ENCODE measurements around the gene ILRUN. TPM values are rescaled to one million over a fixed set of nuclear protein-coding genes. Genes with fewer than 3 reads are reported as not detected.
"Not testable (repeated sequence)": the region's sequence is repeated elsewhere in the genome, so short reads cannot be mapped to it uniquely, and the experiment has no call there.

Gene ILRUN
- polyA plus RNA-seq: 10 to 100 TPM; 20.7 to 57.0 (median 55.3) TPM

DNA sequence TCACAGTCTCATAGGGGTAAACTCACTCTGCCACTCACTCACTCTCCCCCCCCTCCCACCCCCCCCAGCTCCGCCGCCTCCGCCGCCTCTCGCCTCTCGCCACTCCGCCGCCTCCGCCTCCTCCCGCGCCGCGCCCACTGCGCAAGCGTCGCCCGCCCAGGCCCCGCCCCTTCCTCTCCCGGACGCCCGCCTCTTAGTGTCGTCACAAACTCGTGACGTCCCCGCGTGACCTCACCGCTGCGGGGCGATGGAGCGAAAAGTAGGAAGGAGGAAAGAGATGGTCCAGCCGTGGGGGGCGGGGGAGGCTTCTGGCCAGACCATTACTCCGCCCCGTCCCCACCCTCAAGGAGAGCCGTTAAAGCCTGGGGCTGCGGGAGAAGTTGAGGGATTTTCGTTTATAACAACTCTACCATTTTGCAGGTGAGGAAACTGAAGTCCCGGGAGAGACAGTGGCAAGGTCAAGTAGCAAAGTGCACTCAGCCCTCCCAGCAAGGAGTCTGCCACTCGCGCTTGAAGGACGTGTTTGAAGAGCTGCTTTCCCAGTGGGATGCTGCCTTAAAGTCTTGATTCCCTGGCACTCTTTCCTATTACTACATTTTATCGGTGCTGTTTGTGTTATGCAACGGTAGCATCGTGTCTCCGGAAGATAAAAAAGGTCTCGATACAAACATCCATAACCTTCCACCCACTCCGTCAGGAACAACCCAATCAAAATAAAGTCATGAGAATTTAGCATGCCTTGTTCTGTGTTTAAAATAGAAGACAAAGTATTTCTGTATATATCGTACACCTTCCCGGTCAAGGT lies at the start of gene ILRUN:
ILRUN (minus strand) TSS at position 29 of the 805 bp plus-strand sequence. CDS start 164 bp downstream, outside the sequence.
- H3K27ac ChIP-seq (ENCODE audit: low read depth, low read length): peak within 1 kb of the TSS; percentile 25
- WGBS, 3 donors: 3 to 5% (median 4%) methylated on average over 28 to 48 of the region's 49 CpGs

DNA sequence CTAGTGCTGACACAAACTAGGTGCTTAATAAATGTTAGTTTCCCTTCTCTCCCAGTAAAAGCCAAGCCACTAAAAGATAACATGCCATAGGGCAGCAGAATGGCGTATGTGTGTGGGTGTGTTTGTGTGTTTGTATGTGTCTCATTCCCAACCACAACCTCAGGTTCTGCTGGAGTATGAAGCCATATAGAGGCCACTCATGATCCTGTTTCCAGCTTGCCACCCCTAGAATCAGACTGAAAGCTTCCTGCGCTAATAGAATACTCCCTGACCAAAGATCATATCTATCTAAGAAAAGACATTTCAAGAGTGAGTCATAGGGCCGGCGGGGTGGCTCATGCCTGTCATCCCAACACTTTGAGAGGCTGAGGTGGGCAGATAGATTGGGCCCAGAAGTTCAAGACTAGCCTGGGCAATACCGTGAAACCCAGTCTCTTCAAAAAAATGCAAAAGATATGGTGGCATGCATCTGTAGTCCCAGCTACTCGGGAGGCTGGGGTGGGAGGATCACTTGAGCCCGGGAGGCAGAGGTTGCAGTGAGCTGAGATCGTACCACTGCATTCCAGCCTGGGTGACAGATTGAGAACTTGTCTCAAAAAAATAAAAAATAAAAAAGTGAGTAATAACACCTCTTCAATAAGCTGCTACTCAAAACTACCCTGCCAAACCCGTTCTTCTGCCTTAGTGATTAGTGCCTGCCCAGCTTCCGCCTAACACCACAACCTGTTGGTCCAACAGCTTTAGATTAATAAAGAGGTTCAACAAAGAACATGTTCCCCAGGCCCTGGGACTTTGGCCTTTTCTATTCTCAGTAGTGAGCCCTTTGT lies 48.9 kb upstream of the ILRUN start:
- no peak overlapping the region for H3K27ac ChIP-seq (ENCODE audit: low read depth, low read length)
- WGBS, 3 donors: 51 to 88% (median 83%) methylated on average over 10 of the region's 10 CpGs

DNA sequence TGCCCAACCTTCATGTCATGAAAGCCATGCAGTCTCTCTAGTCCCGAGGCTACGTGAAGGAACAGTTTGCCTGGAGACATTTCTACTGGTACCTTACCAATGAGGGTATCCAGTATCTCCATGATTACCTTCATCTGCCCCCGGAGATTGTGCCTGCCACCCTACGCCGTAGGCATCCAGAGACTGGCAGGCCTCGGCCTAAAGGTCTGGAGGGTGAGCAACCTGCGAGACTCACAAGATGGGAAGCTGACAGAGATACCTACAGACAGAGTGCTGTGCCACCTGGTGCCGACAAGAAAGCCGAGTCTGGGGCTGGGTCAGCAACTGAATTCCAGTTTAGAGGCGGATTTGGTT lies 47.7 kb upstream of the ILRUN start:
- not testable (repeated sequence) for H3K27ac ChIP-seq (ENCODE audit: low read depth, low read length)
- WGBS, 3 donors: 92 to 93% (median 93%) methylated on average over 10 of the region's 10 CpGs

DNA sequence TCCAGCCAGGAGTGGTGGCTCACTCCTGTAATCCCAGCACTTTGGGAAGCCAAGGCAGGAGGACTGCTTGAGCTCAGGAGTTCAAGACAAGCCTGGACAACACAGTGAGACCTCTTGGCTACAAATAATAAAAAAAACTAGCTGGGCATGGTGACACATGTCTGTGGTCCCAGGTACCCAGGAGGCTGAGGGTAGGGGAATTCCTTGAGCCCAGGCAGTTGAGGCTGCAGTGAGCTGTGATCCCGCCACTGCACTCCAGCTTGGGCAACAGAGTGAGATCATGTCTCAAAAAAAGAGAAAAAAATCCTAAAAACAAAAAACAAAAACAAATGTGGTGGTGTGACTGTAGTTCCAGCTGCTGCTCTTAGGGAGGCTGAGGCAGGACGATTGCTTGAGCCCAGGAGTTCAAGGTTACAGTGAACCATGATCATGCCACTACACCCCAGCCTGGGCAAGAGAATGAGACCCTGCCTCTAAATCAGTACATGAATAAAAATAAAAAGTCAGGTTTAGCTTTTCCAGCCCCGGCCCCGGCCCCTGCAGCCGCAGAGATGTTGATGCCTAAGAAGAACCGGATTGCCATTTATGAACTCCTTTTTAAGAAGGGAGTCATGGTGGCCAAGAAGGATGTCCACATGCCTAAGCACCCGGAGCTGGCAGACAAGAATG lies 47.2 kb upstream of the ILRUN start:
- 83 to 90% (median 89%) methylated on average over 7 of the region's 7 CpGs for WGBS, 3 donors
- H3K27ac ChIP-seq (ENCODE audit: low read depth, low read length): no peak overlapping the region

DNA sequence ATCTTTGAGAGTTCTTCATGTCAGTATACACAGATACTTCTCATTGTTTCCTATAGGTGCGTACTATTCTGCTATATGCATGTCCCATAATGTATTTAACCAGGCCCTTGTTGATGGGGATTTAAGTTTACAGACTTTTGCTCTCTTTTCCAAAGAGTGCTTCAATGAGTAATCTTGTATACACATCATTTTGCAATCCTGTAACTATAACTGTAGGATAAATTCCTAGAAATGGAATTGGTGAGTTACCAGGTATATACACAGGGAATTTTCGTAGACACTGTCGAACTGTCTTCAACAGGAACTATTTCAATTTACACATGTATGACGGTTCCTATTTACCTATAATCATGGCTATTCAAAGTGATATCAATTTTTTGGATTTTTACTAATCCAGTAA lies 45.5 kb upstream of the ILRUN start:
- 87 to 95% (median 92%) methylated on average over 4 of the region's 4 CpGs for WGBS, 3 donors
- no peak overlapping the region for H3K27ac ChIP-seq (ENCODE audit: low read depth, low read length)

DNA sequence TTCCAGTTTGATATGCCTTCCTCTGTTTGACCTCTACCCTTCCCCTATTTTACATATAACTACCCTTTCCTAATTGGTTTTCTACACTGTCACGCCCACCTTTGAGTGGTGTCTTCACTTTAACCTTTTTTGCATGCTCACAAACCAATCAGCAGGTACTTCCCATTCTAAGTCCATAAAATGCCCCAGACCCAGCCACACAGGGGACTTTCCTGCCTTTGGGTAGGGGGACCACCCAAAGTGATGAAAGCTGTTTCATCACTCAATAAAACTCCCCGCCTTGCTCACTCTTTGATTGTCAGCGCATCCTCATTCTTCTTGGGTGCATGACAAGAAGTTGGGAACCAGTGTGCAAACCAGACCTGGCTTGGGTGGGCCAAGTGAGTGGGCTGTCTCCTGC lies 40.3 kb upstream of the ILRUN start:
- no peak overlapping the region for H3K27ac ChIP-seq (ENCODE audit: low read depth, low read length)
- 93 to 97% (median 96%) methylated on average over 3 of the region's 3 CpGs for WGBS, 3 donors

DNA sequence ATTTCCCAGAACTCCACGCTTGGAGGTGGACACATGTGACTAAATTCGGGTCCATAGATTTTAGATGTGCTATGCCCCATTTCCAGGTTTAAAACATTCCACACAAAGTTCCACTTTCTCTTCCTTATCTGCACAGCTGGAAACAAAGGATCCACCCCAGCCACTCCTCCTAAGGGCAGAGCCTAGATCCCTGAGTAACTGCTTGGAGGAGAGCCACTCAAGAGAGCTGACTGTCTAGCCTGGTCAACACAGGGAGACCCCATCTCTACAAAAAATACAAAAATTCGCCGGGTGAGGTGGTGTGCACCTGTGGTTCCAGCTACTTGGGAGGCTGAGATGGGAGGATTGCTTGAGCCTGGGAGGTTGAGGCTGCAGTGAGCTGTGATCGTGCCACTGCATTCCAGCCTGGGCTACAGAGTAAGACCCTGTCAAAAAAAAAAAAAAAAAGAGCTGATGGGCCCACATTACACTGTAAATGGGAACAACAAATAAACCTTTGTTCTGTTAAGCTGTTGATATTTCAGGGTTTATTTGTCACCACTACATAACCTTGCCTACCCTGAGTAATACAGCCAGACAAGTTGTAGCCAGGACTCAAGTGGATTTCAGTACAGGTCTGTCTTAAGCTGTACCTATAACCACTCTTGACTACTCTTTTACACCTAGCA lies 35.0 kb upstream of the ILRUN start:
- H3K27ac ChIP-seq (ENCODE audit: low read depth, low read length): no peak overlapping the region
- WGBS, 3 donors: 90 to 93% (median 93%) methylated on average over 5 of the region's 5 CpGs

DNA sequence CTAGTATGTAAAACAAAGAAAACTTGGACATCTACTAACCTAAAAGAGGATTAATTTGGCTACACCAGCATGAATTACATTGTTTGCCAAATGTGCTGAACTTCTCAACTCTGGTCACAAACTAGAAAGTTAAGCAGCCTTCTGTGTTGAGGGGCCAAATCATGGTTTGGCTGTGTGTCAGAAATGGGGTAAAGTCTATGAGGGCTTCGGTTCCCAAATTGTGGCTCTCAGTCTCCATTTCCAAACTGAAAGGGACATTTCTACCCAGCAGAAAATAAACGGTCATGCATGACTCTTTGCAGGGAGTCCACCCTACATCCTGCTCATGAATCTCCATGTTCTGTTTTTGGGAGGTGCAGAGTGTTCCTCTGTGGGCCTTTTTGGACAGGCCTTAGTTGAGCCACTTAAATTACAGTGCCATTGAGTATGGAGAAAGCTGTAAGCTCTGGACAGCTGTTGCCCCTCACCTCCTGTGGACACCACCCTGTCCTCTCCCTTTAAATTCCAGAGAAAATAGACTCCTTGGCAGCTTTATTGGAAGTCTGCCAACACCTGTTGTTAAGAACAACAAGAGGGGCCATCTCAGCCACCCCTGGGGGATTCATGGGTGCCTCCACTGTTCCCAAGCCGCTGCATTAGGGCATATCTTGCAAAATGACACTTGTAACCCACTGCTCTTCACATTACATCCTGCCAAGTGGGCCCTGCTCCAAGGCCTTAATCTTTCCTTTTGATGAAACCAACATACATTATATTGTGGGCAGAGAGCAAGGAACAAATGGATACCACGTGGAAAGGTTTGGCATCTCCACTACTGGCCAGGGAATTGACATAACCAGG lies 33.3 kb upstream of the ILRUN start:
- WGBS, 3 donors: 67 to 76% (median 70%) methylated on average over 4 of the region's 4 CpGs

DNA sequence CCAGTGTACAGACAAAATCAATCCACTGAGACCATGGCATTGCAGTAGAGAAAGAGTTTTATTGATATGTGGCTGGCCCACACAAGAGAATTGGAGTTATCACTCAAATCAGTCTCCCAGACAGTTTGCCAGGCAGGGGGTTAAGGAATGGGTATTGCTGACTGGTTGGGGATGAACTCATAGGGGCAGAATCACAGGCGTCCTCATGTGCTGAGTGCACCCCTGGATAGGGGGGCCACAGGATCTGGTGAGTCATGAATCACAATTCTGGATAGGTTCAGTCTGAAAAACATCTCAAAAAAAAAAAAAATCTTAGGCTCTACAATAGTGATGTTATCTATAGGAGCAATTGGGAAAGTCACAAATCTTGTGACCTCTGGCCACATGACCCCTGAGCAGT lies 29.5 kb upstream of the ILRUN start:
- 75 to 87% (median 84%) methylated on average over 1 of the region's 1 CpG for WGBS, 3 donors
- H3K27ac ChIP-seq (ENCODE audit: low read depth, low read length): no peak overlapping the region

More for the DNA sequence above, 33.3 kb upstream of the ILRUN start:
- H3K27ac ChIP-seq (ENCODE audit: low read depth, low read length): no peak overlapping the region

DNA sequence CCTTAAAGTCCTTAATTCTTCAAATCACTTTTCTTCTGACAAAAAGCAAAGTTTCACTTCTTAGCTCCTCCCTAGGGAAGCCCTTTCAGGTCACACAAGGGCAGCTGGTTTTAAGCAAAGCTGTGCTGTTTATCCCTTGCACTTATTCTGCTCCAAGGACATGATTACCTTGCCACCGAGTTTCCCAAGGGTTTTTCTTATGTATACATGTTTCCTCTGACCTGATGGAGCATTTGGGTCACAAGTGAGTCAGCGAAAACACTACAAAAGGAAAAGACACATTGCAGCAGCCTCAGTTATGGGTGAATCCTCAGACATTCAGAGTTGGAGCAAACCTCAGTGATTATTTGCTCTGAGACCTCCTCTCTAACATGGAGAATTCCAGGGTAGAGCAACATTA lies 26.6 kb upstream of the ILRUN start:
- 48 to 55% (median 54%) methylated on average over 2 of the region's 2 CpGs for WGBS, 3 donors
- no peak overlapping the region for H3K27ac ChIP-seq (ENCODE audit: low read depth, low read length)

DNA sequence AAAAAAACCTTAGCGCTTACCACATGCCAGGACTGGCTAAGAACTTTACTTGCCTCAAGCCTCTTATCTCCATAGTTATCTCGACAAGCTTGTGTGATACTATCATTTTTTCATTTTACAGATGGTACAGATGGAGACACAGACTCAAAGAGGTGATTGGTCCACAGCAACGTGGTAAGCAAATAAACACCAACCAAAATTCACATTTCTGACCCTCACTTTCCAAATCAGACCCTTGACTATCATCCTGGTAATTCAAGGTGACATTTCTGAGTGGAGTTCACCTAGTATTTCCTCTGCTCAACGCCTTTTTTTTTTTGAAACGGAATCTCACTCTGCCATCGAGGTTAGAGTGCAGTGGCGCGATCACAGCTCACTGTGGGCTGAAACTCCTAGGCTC lies 25.9 kb upstream of the ILRUN start:
- no peak overlapping the region for H3K27ac ChIP-seq (ENCODE audit: low read depth, low read length)
- WGBS, 3 donors: 87 to 88% (median 87%) methylated on average over 8 of the region's 8 CpGs

DNA sequence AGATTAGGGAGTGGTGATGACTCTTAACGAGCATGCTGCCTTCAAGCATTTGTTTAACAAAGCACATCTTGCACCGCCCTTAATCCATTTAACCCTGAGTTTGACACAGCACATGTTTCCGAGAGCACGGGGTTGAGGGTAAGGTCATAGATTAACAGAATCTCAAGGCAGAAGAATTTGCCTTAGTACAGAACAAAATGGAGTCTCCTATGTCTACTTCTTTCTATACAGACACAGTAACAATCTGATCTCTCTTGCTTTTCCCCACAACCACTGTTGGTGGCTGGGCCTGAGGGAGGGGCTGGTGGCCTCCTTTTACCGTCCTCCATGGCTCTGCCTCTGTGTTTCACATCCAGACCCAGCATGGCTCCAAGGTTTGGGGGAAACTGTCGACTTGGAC lies 23.6 kb upstream of the ILRUN start:
- H3K27ac ChIP-seq (ENCODE audit: low read depth, low read length): not testable (repeated sequence)
- WGBS, 3 donors: 56 to 65% (median 60%) methylated on average over 5 to 6 of the region's 6 CpGs

DNA sequence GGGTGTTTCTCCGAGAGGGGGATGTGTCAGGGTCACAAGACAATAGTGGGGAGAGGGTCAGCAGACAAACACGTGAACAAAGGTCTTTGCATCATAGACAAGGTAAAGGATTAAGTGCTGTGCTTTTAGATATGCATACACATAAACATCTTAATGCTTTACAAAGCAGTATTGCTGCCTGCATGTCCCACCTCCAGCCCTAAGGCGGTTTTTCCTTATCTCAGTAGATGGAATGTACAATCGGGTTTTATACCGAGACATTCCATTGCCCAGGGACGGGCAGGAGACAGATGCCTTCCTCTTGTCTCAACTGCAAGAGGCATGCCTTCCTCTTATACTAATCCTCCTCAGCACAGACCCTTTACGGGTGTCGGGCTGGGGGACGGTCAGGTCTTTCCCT lies 23.1 kb upstream of the ILRUN start:
- 26 to 45% (median 34%) methylated on average over 5 to 7 of the region's 9 CpGs for WGBS, 3 donors
- not testable (repeated sequence) for H3K27ac ChIP-seq (ENCODE audit: low read depth, low read length)

DNA sequence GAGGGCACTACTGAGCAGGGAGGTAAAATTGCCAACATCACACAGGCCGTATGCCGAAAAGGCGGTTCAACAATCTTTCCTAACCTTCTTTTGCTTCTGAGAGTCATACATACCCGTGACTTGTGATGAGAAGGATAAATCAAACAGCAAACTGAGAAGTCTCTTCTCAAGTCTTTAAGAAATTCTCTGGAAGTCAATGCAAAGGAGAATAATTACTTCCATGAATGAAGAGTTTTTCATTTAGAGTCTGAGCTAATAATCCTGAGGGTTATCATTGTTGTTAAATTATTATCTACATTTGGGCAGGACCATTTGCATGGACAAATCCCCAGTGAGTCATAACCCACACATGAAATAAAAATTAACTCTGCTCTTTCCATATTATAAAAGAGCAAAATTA lies 22.4 kb upstream of the ILRUN start:
- WGBS, 3 donors: 55 to 80% (median 73%) methylated on average over 4 of the region's 4 CpGs
- H3K27ac ChIP-seq (ENCODE audit: low read depth, low read length): no peak overlapping the region

DNA sequence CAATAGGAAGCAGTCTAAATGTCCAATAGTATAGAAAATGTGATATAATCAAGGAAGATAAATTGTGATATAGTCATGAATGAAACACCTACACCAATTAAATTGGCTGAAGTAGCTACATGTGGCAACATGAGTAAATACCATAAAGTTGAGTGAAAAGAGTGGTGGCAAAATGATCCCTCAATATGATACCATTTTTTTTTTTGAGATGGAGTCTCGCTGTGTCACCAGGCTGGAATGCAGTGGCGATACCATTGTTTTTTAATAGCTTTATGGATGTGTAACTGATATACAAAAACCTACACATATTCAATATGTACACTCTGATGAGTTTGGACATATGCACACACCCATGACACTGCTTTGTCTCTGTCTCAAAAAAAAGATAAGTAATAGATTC lies 20.9 kb upstream of the ILRUN start:
- 93 to 100% (median 95%) methylated on average over 2 of the region's 2 CpGs for WGBS, 3 donors
- H3K27ac ChIP-seq (ENCODE audit: low read depth, low read length): no peak overlapping the region

DNA sequence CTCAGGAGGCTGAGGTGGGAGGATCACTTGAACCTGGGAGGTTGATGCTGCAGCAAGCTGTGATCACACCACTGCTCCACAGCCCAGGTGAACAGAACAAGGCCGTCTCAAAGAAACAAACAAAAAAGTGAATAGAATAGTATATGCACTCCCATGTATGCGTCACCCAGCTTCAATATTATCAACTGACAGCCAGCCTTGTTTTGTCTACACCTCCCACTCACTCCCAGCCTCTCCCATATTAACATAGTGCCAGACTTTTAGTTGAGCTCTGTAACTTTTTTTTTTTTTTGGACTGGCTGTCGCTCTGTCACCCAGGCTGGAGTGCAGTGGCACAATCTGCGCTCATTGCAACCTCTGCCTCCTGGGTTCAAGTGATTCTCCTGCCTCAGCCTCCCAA lies 18.1 kb upstream of the ILRUN start:
- H3K27ac ChIP-seq (ENCODE audit: low read depth, low read length): no peak overlapping the region
- WGBS, 3 donors: 78 to 89% (median 84%) methylated on average over 4 of the region's 4 CpGs

DNA sequence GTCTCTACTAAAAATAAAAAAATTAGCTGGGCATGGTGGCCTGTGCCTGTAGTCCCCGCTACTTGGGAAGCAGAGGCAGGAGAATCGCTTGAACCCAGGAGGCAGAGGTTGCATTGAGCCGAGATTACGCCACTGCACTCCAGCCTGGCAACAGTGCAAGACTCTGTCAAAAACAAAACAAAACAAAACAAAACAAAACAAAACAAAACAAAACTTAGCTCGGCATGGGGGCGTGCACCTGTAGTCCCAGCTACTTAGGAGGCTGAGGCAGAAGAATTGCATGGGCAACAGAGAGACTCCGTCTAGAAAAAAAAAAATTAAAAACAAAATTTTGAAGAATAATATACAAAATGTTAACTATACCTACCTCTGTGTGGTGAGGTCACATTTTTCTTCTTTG lies 16.3 kb upstream of the ILRUN start:
- not testable (repeated sequence) for H3K27ac ChIP-seq (ENCODE audit: low read depth, low read length)
- WGBS, 3 donors: 88 to 98% (median 90%) methylated on average over 7 of the region's 7 CpGs

DNA sequence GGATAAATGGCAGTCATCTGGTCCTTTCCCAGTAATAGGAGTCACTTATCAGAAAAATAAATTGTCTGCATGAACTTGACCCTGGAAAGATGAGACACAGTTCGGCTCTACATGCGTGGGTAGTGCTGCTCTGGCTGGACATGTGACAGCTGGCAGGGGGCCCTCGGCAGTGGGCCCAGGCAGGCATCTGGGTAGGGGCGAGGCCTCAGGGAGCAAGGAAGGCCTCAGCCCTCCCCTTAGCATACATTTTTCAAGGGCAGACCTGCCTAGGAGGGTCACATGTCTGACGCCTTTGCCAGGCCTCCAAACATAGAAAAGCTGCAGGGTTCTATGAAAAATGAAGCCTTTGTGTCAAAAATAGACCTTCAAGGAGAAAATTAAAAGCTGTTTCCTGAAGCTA lies 12.8 kb upstream of the ILRUN start:
- no peak overlapping the region for H3K27ac ChIP-seq (ENCODE audit: low read depth, low read length)
- WGBS, 3 donors: 11 to 41% (median 26%) methylated on average over 5 of the region's 5 CpGs
